CD8-positive, alpha-beta memory T cell (primary cell): ENCODE data around the gene SERPINA3. TPM values are rescaled to one million over a fixed set of nuclear protein-coding genes. Genes with fewer than 3 reads are reported as not detected.
"Not testable (repeated sequence)": the region's sequence is repeated elsewhere in the genome, so short reads cannot be mapped to it uniquely, and the experiment has no call there.

Source experiments
- CTCF ChIA-PET: fragments of 350-600 bp; sonication (Branson Sonifier 250); formaldehyde crosslinking; loops from one replicate; lab custom pipeline; 2021; ENCODE audit warnings: antibody characterized with exemption; lab: Charles Lee
- POLR2A ChIA-PET: fragments of 350-600 bp; sonication (Branson Sonifier 250); formaldehyde crosslinking; loops from one replicate; lab custom pipeline; 2021; ENCODE audit warnings: antibody characterized with exemption; lab: Charles Lee
- DNase-seq, 5 donors: peaks; one replicate each; pipeline versions ENCODE4 v3.0.0 to v3.0.0-alpha.2; 2020 to 2022; ENCODE audit warnings: mixed read lengths in 1 of 5
- H3K27ac ChIP-seq: one replicate; pipeline ENCODE4 v1.7.0; 2013; ENCODE audit warnings: low read depth, mild to moderate bottlenecking, low read length, moderate library complexity
- H3K27me3 ChIP-seq: 2 replicates; pipeline ENCODE4 v1.7.0; 2013; ENCODE audit warnings: low read length, mild to moderate bottlenecking; ENCODE audit not compliant: insufficient read depth, poor library complexity, severe bottlenecking
- H3K36me3 ChIP-seq: 2 replicates; pipeline ENCODE4 v1.7.0; 2013; ENCODE audit warnings: mild to moderate bottlenecking, low read length, moderate library complexity; ENCODE audit not compliant: insufficient read depth
- H3K4me1 ChIP-seq: 2 replicates; pipeline ENCODE4 v1.7.0; 2013; ENCODE audit warnings: mild to moderate bottlenecking, low read length, moderate library complexity; ENCODE audit not compliant: insufficient read depth
- H3K4me3 ChIP-seq: 2 replicates; pipeline ENCODE4 v1.7.0; 2013; ENCODE audit warnings: mild to moderate bottlenecking, low read length
- H3K9me3 ChIP-seq: 2 replicates; pipeline ENCODE4 v1.7.0; 2013; ENCODE audit warnings: mild to moderate bottlenecking, low read length
- H3K27ac Mint-ChIP-seq, 8 donors: one replicate each; pipeline ENCODE4 v1.8.0; 2020 to 2021; ENCODE audit warnings: mixed read lengths in 8 of 8, mild to moderate bottlenecking in 6 of 8, inconsistent platforms in 3 of 8, moderate library complexity in 3 of 8
- H3K27me3 Mint-ChIP-seq, 2 donors: one replicate each; pipeline ENCODE4 v1.8.0; 2020 to 2021; ENCODE audit warnings: mixed read lengths in 2 of 2, mild to moderate bottlenecking in 1 of 2, moderate library complexity in 1 of 2
- H3K36me3 Mint-ChIP-seq, 3 donors: one replicate each; pipeline ENCODE4 v1.8.0; 2020 to 2021; ENCODE audit warnings: mixed read lengths in 3 of 3, inconsistent platforms in 1 of 3, mild to moderate bottlenecking in 1 of 3
- H3K4me1 Mint-ChIP-seq, 3 donors: one replicate each; pipeline ENCODE4 v1.8.0; 2020 to 2021; ENCODE audit warnings: mixed read lengths in 3 of 3, inconsistent platforms in 1 of 3, mild to moderate bottlenecking in 1 of 3
- H3K4me3 Mint-ChIP-seq, 7 donors: one replicate each; pipeline ENCODE4 v1.8.0; 2020 to 2021; ENCODE audit warnings: mixed read lengths in 7 of 7, mild to moderate bottlenecking in 6 of 7, moderate library complexity in 4 of 7, inconsistent platforms in 2 of 7
- H3K9me3 Mint-ChIP-seq, 5 donors: one replicate each; pipeline ENCODE4 v1.8.0; 2020 to 2022; ENCODE audit warnings: mixed read lengths in 5 of 5, mild to moderate bottlenecking in 3 of 5, moderate library complexity in 2 of 5, inconsistent platforms in 1 of 5
- polyA plus RNA-seq: library from polyadenylated mRNA; unstranded; fragments of 300-500 nt; fragmentation: Illumina TruSeq; gene quantifications from one replicate; pipeline ENCODE4 v1.2.3, GENCODE V29; 2021
- total RNA-seq, 2 experiments: library from RNA; stranded (reverse); gene quantifications; one replicate each; pipeline ENCODE4 v1.2.3, GENCODE V29; 2021

SERPINA3 gene
- total and polyA plus RNA-seq, 3 experiments from 2014 or later, result not detected

DNA sequence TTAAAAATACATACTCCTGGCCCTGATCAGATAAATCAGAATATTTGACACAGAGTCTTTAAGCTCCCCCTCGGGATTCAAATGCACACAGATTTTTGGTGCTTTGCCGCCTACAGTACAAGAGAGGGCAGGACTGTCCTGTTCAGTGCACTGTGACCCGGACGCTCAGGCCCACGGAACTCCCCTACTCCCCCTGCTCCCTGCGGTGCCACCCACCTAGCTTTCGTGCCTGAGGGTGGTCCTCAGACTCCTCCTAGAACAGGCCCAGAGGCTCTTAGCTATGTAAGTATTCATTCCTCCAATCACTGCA lies 13.7 kb upstream of the SERPINA3 start:
- no peaks in the 10 kb centered on the region for H3K4me1 Mint-ChIP-seq
- no peak overlapping the region for H3K4me3 ChIP-seq
- no peak overlapping the region for H3K4me3 Mint-ChIP-seq
- no peaks in the 10 kb centered on the region for H3K9me3 ChIP-seq
- no peak overlapping the region for H3K27ac ChIP-seq
- no peaks in the 10 kb centered on the region for H3K9me3 Mint-ChIP-seq
- peaks cover 4 to 11% of the 10 kb centered on the region in 2 donors for H3K27me3 Mint-ChIP-seq
- H3K36me3 Mint-ChIP-seq, result no peaks in the 10 kb centered on the region
- CTCF ChIA-PET, result interaction anchor here (2.0 kb wide), 1 partner anchor 50 kb away, joined by 4 read pairs; no protein-coding TSS in a partner anchor
- H3K36me3 ChIP-seq, result no peaks in the 10 kb centered on the region
- POLR2A ChIA-PET, result no interaction called here
- no peak overlapping the region for H3K27ac Mint-ChIP-seq
- H3K4me1 ChIP-seq, result no peaks in the 10 kb centered on the region
- H3K27me3 ChIP-seq, result no peaks in the 10 kb centered on the region
- DNase-seq, result no peak

DNA sequence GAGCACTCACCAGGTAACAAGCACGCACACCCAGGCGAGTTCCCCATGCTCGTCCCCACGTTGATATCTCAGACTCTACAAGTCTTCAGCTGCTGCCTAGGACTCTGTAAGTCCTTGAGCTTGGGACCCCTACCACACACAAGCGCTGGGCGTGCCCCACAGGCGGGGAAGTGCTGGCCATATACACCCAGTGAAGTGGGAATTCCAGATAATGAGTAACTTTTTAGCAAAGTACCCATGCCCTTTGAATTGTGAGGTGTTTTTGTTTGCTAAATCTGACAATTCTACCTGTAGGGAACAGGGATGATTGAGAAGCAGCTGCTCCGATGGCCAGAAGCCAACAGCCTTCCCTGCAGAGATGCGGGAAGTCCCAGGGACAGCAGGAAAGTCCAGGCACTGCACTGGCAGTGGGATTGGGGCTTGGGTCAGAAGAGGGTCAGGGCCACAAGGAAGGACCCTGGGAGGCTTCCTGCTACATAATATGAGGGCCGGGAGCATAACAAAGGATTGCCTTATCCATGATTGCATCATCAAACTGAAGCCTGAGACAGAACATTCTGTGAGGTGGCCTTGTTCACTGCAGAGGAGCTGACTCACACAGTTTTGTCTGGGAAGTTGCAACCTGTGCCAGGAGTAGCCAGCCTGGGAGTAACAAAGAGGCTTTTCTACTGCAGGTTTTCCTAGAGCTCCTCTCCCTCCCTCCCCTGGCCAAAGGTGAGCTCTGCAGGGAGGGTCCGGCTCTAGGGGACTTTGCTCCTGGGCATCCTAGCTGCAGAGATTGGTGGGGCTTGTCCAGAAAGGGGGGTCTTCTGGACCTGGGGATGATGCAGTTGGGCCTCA lies 13.2 kb upstream of the SERPINA3 start:
- H3K27me3 Mint-ChIP-seq, result peaks cover 5 to 11% of the 10 kb centered on the region in 2 donors
- POLR2A ChIA-PET, result no interaction called here
- CTCF ChIA-PET, result interaction anchor here (2.0 kb wide), 1 partner anchor 51 kb away, joined by 4 read pairs; no protein-coding TSS in a partner anchor
- no peak overlapping the region for H3K27ac Mint-ChIP-seq
- no peak for DNase-seq
- H3K9me3 ChIP-seq, result no peaks in the 10 kb centered on the region
- H3K4me3 Mint-ChIP-seq, result peak overlapping the region in 1 of 7 donors; percentile 83
- H3K27ac ChIP-seq, result no peak overlapping the region
- H3K4me3 ChIP-seq, result no peak overlapping the region
- no peaks in the 10 kb centered on the region for H3K27me3 ChIP-seq
- no peaks in the 10 kb centered on the region for H3K9me3 Mint-ChIP-seq
- no peaks in the 10 kb centered on the region for H3K36me3 ChIP-seq
- H3K4me1 ChIP-seq, result no peaks in the 10 kb centered on the region
- H3K4me1 Mint-ChIP-seq, result no peaks in the 10 kb centered on the region
- no peaks in the 10 kb centered on the region for H3K36me3 Mint-ChIP-seq

DNA sequence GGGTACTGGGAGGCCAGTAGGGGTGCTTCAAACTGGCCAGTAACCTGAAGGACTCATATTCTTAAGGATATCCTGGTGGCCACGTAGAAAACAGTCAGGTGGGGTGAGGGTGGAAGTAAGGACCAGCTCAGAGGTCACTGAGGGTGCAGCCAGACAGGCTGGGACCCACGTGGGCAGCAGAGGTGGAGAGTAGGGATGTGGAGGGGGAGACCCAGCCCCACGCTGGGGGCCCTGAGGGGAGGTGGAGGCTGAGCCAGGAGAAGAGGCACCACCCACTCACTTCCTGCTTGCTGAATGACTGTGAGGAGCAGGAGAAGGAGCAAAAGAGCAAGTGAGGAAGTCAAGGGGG lies 12.6 kb upstream of the SERPINA3 start:
- H3K4me1 Mint-ChIP-seq, result no peaks in the 10 kb centered on the region
- H3K4me3 Mint-ChIP-seq, result no peak overlapping the region
- no peak overlapping the region for H3K27ac ChIP-seq
- no peaks in the 10 kb centered on the region for H3K4me1 ChIP-seq
- H3K27me3 ChIP-seq, result no peaks in the 10 kb centered on the region
- H3K9me3 ChIP-seq, result no peaks in the 10 kb centered on the region
- H3K9me3 Mint-ChIP-seq, result no peaks in the 10 kb centered on the region
- no peak overlapping the region for H3K27ac Mint-ChIP-seq
- peaks cover 5 to 8% of the 10 kb centered on the region in 2 donors for H3K27me3 Mint-ChIP-seq
- no peaks in the 10 kb centered on the region for H3K36me3 ChIP-seq
- no peaks in the 10 kb centered on the region for H3K36me3 Mint-ChIP-seq
- no peak for DNase-seq
- POLR2A ChIA-PET, result no interaction called here
- CTCF ChIA-PET, result interaction anchor here (2.0 kb wide), 1 partner anchor 51 kb away, joined by 4 read pairs; no protein-coding TSS in a partner anchor
- no peak overlapping the region for H3K4me3 ChIP-seq

DNA sequence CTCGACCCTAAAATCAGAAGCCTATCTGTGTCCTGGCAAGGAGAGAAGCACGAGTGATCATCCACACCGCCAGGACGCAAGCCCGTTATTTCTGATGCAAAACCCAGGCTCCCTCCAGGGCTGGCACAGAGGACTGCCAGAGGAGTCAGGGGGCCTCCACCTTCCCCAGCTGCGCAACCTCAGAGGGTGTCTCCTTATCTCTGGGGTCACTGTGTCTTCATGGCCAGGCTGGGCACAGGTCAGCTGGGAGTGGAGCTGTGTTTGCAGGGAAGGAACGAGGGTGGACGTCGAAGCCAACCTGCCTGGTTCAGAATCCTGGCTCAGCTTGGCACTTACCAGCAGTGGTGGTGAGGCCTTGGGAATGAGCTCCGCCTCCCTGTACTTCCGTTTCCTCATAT lies 12.0 kb upstream of the SERPINA3 start:
- Mint-ChIP-seq H3K27ac (no peak overlapping the region), H3K9me3 (no peaks in the 10 kb centered on the region), H3K4me1 (no peaks in the 10 kb centered on the region), H3K27me3 (peaks cover 4 to 8% of the 10 kb centered on the region in 2 donors), H3K4me3 (no peak overlapping the region), H3K36me3 (no peaks in the 10 kb centered on the region)
- Histone ChIP-seq H3K27me3 (no peaks in the 10 kb centered on the region), H3K9me3 (no peaks in the 10 kb centered on the region), H3K27ac (no peak overlapping the region), H3K4me1 (no peaks in the 10 kb centered on the region), H3K4me3 (no peak overlapping the region), H3K36me3 (no peaks in the 10 kb centered on the region)
- CTCF ChIA-PET, result no interaction called here
- POLR2A ChIA-PET, result no interaction called here
- DNase-seq, result no peak

DNA sequence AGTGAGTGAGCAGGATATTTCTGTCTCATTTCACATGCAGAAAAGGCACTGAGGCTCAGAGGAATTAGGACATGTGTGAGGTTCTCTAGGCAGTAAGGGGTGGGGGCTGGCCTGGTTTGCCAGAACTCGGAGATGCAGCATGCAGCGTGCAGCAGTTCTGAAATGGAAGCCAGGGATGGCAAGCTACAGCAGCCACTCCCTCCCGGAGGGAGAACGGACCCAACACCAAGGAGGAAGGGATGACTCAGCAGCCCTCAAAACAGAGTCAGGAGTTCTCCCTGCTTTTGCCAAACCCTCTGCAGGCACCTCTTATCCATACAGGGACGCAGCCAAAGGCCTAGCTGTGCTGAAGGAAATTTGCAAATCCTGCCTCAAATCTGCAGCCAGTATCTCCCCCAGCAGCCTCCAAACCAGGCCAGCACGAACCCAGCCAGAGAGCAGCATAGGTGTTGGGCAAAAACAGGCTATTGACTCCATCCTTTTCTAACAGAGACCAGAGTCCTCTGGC lies 10.3 kb upstream of the SERPINA3 start:
- H3K27me3 ChIP-seq, result no peaks in the 10 kb centered on the region
- DNase-seq, result no peak
- H3K36me3 ChIP-seq, result no peaks in the 10 kb centered on the region
- ChIA-PET POLR2A (no interaction called here), CTCF (no interaction called here)
- H3K9me3 Mint-ChIP-seq, result peaks cover 0 to 2% (median 0%) of the 10 kb centered on the region in 5 donors
- no peak overlapping the region for H3K27ac ChIP-seq
- no peaks in the 10 kb centered on the region for H3K9me3 ChIP-seq
- H3K4me3 ChIP-seq, result no peak overlapping the region
- H3K27me3 Mint-ChIP-seq, result peaks cover 6 to 8% of the 10 kb centered on the region in 2 donors
- no peak overlapping the region for H3K4me3 Mint-ChIP-seq
- H3K4me1 ChIP-seq, result no peaks in the 10 kb centered on the region
- H3K36me3 Mint-ChIP-seq, result no peaks in the 10 kb centered on the region
- H3K4me1 Mint-ChIP-seq, result no peaks in the 10 kb centered on the region
- no peak overlapping the region for H3K27ac Mint-ChIP-seq

DNA sequence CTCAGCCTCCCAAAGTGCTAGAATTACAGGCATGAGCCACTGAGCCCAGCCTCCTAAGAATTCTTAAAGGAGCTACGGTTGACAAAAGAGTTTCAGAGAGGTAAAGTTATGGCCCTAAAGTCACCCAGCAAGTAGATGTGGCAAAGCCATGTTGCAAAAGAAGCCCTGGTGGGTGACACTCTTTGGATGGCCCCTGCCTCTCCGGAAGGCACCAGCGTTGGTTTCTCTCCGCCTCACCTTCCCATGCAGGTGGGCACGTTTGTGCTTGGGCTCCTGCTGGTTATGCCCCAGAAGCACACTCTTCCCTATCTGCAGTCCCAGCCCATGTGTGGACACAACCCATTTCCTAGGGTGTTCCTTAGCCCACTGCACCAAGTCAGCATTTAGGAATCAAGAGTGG lies 9.5 kb upstream of the SERPINA3 start:
- Mint-ChIP-seq H3K4me1 (no peaks in the 10 kb centered on the region), H3K9me3 (peaks cover 0 to 2% (median 0%) of the 10 kb centered on the region in 5 donors), H3K36me3 (no peaks in the 10 kb centered on the region), H3K27me3 (peaks cover 6 to 9% of the 10 kb centered on the region in 2 donors), H3K27ac (no peak overlapping the region), H3K4me3 (no peak overlapping the region)
- Histone ChIP-seq H3K4me3 (no peak overlapping the region), H3K27me3 (no peaks in the 10 kb centered on the region), H3K36me3 (no peaks in the 10 kb centered on the region), H3K4me1 (no peaks in the 10 kb centered on the region), H3K9me3 (no peaks in the 10 kb centered on the region), H3K27ac (no peak overlapping the region)
- DNase-seq, result no peak
- ChIA-PET POLR2A (no interaction called here), CTCF (no interaction called here)

DNA sequence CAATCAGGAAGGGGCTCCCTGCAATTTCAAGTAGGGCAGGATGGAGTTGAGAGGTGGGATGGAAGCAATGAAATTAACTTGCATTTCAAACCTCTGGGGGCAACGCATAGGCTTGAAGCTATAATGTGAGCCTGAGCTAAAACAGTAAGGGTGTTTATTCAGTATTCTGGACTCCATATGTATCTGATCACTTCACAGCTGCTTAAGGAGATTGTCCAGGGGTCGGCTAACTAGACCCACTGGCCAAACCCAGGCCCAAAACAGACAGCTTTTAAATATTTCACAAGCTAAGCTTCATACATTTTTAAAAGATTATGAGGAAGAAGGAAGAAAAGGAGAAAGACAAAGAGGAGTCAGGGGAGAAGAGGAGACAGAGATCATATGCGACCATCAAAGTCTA lies 6.8 kb upstream of the SERPINA3 start:
- H3K9me3 ChIP-seq, result no peaks in the 10 kb centered on the region
- H3K36me3 ChIP-seq, result no peaks in the 10 kb centered on the region
- H3K36me3 Mint-ChIP-seq, result no peaks in the 10 kb centered on the region
- peaks cover 0 to 2% (median 1%) of the 10 kb centered on the region in 5 donors for H3K9me3 Mint-ChIP-seq
- ChIA-PET POLR2A (no interaction called here), CTCF (no interaction called here)
- no peak for DNase-seq
- H3K27me3 Mint-ChIP-seq, result peaks cover 6 to 9% of the 10 kb centered on the region in 2 donors
- no peaks in the 10 kb centered on the region for H3K4me1 ChIP-seq
- H3K4me3 Mint-ChIP-seq, result no peak overlapping the region
- H3K27ac Mint-ChIP-seq, result no peak overlapping the region
- no peaks in the 10 kb centered on the region for H3K27me3 ChIP-seq
- H3K4me1 Mint-ChIP-seq, result no peaks in the 10 kb centered on the region
- no peak overlapping the region for H3K27ac ChIP-seq
- H3K4me3 ChIP-seq, result no peak overlapping the region

DNA sequence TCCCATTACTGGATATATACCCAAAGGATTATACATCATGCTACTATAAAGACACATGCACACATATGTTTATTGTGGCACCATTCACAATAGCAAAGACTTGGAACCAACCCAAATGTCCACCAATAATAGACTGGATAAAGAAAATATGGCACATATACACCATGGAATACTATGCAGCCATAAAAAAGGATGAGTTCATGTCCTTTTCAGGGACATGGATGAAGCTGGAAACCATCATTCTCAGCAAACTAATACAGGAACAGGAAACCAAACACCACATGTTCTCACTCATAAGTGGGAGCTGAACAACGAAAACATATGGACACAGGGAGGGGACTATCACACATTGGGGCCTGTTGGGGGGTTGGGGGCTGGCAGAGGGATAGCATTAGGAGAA lies 3.2 kb upstream of the SERPINA3 start:
- H3K27me3 ChIP-seq, H3K9me3 ChIP-seq, H3K36me3 ChIP-seq, H3K9me3 Mint-ChIP-seq, DNase-seq, H3K4me1 Mint-ChIP-seq, H3K4me3 Mint-ChIP-seq, H3K27ac Mint-ChIP-seq, H3K4me3 ChIP-seq, H3K36me3 Mint-ChIP-seq, H3K4me1 ChIP-seq, H3K27me3 Mint-ChIP-seq, CTCF ChIA-PET, POLR2A ChIA-PET, H3K27ac ChIP-seq: not testable (repeated sequence)
